Glomerular visceral epithelial cell (primary cell): ENCODE results near the gene PRDM16.

Experiments used
- DNase-seq: peaks from one replicate; pipeline ENCODE4 v3.0.0-alpha.2; 2016; ENCODE audit errors: extremely low spot score

The PRDM16 gene

DNA sequence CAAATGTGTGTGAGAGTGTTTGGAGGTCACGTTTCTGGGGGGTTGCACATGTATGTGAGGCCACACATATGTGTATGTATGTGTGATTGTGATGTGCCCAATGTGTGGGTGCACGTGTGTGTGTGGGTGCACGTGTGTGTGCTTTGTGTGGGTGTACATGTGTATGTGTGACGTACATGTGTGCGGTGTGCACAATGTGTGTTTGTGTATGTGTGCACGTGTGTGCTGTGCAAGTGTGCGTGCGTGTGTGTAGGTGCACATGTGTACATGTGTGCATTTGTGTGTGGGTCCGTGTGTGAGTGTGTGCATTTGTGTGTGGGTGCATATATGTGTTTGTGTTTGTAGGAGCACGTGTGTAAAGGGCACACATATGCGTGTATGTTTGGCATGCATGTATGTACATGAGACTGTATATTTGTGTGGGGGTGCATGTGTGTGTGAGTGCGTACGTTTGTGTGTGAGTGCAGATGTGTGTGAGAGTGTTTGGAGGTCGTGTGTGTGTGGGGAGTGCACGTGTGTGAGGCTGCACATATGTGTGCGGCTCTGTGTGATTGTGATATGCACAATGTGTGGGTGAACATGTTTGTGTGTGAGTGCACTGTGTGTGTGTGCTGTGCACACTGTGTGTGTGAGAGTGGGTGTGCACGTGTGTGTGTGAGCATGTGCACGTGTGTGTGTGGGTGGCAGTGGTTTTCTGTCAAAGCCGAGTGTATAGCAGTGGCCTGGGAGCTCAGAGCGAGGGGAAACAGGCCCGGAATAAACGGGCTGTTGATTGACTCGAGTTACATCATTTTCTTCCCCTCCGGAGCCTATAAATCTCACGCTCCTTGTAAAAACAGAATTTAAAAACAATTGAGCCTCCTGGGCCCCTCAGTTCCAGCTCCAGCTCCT lies 252.8 kb downstream of the PRDM16 start:
- DNase-seq, result no peak

DNA sequence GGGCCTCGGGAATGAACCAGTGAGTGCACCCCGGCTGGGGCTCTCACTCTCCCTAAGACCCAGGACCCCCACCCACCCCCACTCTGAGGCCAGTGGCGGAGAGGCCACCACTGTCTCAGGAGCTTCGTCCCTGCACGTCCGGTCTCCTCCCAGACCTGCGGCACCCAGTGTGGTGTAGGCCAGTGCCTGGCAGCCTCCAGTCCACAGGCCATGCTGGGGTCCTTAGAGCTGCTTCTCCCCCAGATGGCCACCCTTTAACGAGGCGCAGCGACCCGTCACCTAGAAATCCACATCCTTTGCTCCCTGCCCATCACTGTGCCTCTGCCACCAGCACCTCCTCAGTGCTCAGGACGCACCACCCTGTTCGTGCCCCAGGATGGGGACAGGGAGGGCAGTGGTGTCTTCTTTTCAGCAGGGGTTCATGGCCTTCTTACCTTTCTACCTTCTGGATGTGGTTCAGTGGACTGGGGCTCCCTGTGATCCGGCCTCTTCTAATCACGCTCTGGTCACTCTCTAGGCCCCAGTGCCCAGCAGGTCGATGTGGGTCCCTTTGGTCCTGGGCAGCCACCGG lies 253.5 kb downstream of the PRDM16 start:
- DNase-seq, result no peak

DNA sequence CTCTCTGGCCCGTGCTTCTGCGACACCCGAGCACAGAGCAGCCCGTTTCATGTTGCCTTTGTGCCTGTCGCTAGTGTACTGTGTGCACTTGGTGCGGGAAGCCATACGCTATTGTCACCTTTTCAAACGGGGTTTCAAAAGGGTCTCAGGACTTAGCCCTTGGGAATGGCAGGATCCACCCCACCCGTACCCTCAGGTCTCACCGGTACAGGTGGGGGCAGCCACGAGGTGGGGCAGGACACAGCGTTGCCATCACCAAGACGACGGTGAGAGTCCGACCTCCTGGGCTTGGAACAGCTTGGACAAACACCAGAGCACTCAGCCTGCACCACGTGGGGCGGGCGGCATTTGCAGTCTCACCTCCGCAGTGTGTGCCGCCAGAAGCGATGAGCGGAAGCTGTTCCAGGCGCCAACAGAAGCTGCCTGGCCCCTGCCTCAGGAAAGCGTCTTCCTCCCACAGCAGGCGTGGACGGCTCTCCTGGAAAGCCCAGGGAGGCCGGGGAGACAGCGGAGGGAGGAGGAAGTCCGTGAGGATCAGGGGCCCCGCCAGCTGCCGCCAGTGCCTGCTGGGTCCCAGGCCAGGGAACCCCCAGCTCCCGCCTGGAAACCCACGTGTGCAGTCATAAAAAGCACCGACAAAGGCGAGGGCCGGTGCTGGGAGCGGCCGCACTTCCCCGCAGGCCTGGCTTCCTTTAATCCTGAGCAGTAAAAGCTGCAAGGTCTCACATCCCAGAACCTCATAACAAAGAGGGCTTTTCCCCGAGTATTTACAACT lies 254.2 kb downstream of the PRDM16 start:
- no peak for DNase-seq

DNA sequence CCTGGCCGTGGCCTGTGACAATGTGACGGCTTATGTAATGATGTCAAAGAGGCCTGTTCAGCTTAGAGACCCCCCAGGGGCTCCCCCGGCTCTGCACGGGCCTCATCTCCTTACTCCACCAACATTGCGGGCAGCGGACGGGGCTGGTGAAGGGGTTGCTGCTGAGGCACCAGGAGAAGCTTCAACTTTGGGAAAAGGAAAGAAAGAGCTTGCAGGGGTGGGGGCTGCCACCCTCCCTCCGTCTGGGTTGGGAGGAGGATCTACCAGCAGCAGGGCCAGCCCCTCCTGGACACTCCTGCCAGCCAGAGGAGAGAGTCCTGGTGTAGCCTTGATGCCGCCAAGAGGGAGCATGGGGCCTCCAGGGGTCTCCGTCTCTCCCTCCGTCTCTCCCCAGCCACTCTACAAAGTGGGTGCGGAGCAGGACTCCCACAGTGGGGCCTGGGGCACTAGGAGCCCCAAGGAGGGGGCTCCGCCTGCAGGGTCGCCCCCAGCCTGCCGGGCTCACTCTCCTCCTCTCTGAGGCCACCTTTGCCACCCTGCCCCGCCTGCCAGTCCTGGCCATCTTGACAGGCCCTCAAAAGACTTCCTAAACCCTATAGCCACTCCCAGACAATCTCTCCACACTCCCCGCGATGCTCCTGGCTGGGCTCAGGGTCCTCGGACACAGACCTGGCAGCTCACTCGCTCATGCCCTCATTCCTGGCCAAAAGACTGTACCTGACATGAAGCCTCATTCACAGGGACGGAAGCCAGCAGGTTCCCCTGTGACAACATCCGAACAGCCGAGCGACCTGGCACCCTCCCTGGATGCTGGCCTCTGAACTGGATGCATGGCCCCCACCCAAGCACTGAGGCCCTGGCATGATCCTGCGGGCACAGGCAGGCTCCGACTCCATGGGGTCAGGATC lies 255.0 kb downstream of the PRDM16 start:
- no peak for DNase-seq

DNA sequence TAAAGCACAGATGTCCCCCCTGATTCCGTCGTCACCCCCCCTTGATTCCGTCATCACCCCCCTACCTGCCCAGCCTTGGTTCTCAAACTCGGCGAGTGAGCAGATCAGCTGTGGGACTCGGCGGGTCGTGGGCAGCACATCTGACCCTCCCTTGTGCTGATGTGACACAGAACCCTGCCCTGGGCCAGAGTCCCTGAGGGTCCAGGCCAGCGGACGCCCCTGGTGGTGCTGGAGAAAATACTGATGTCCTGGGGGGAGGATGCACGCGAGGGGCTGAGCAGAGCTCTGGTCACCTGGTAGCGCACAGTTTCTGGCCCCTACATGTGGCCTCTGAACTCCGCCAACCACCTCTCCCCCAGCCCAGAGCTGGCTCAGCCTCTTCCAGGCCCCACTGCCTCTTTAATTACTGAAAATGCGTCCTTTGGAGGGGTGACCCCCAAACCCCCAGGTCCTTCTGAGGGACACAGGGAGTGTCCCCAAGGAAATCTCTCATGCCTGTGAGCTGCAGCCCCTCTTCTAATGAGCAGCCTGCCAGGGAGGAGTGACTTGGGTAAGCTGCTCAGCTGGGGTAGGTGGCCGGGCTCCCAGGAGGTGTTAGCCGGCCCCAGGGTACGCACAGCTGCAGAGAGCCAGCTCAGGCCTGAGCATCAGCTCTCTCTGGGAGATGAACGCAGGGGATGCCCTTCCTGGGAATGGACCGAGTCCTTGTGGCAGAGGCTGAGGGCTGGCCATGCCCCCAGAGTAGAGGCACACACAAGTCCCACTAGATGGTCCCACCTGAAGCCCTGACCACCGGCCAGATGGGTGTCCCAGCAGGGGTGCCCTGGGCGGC lies 255.9 kb downstream of the PRDM16 start:
- no peak for DNase-seq

DNA sequence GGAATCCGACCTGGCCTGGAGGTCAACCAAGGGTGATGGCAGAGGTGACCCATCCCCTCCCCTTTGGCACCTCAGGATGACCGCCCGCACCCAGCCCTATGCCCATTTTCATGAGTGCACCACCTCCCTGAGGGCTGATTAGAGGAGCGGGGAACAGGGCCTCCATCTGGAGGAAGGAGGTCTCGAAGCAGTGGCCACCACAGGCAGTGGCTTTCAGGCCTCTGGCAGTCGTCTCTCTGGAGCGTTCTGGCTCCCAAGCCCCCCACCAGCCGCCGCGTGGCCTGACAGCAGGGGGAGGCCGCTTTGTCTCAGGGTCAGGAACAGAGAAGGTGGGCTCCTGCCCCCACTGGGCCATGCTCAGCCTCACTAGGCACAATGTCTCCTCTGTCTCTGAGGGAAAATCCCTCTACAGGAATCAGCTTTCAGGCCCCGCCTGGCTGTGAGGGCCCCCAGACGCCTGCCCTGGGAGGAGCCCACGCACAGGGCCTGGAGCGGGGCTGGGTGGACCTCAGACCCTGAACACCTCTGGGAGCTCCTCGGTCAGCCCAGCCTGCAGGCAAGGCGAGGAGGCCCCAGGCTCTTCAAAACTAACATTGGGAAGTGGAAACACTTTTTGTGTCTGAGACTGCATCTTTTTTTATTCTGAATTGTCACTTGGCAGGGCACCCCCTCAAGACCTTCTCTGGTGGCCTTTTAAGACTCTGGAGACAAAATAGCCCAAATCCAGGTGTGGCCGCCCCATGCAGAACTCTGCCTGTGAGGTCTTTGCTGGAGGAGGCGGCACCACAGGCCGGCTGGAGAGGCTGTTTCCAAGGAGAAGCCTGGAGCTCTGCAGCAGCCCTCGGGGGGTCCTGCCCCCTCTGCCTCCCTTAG lies 257.7 kb downstream of the PRDM16 start:
- DNase-seq, result no peak

DNA sequence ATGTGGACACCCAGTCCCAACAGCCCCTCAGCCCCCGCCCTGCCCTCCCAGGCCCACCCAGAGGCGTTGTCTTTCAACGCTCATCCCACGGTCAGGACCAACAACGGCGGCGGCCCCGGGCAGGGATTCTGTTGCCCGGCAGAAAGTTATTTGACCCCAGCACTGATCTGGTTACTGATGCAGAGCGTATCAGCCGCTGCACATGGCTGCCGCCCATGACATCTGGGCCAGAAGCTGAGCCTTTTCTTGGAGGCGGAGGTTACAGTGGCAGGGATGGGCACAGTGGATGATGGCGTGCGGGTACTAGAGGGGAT lies 258.3 kb downstream of the PRDM16 start:
- no peak for DNase-seq

DNA sequence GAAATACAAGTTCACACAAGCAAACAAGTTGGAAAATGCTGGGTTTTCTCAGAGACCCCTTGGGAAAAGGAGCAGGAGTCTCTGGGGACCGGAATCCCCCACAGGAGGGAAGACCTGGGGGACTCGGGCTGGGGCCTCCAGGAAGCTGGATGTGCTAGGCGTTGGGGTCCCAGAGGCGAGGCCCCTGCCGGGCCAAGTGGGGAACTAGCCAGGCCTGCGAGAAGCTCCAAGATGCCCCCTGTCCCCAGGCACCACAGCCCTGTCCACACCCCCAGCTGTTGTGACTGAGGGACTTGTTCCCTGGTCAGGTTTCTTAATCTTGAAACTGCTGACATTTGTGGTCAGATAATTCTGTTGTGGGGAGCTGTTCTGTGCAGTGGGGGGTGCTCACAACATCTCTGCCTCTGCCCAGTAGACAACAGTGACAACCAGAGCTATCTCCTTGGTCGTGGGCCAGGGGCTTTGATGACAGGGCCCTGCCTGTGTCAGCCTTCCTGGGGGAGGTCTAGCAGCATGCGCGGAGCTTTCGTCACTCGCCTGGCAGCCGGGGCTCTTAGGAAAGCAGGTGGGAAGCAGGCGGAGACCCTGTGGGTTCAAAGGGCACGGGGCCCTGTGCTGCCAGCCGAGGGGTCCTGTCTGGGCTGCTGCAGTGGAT lies 259.1 kb downstream of the PRDM16 start:
- no peak for DNase-seq

DNA sequence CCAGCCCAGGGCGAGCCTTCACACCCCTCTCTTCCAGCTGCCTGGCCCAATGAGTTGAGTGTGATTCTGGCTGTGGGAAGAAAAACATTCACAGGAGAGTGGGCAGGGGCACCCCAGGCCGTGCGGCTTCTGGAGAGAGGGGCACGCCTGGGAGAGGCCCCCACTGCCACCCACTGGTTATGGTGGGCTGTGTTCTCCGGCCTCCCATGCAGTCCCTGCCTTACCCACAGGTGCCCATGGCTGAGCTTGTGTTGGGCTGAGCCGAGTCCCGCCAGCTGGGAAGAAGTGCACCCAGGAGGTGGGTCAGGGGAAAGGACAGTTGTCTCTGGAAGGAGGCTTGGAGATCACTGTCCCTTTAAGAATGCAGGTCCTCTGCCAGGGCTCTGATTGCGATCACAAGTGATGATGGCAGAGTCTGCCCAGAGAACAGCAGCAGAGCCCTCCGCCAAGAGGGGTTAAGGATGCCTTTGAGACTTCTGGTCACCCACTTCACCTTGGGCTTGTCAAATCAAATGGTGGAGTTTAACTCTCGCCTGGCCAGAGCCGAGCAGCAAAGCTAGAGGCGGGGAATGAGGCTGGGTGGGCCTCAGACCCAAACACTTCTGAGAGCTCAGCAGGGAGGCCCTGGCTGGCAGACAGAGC lies 260.8 kb downstream of the PRDM16 start:
- no peak for DNase-seq

DNA sequence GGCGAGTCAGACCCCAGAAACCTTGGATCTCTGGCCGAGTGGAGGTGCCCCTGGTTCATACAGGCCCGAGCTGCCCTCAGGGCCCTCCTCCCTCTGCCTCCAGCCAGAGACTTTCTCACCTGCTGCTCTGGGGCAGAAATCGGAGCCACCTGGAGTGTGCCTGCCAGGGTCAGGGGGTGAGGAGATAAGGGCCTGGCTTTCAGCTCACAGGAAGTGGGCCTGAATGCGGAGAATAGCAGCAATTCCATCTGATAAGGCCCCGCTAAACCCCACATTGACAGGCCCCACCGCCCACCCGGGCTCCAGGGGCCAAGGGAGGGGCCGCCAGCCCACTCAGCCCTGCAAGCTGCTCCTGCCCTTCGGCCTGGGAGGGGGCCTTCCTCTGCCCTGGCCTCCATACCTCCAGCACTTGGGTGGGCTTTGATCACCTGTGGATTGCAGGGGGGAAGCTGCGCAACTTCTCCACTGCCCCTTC lies 261.8 kb downstream of the PRDM16 start:
- no peak for DNase-seq

DNA sequence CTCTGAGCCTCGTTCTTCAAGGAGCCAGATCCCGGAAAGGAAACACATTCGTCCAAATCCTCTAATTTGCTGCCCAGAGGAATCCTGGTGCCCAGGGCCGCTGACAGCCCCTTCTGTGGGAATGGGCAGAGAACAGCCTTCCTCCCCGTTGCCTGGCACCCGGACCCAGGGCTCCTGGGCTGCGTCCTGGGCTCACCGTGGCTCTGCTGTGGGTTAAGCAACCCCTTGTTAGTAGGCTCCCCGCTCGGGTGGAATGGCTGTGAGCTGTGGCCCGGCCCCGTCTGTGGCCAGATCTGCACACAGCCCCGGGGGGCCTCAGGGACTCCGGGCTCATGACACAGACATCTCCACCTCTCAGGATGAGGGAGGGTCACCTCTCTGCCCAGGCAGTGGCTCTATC lies 262.6 kb downstream of the PRDM16 start:
- DNase-seq, result no peak

DNA sequence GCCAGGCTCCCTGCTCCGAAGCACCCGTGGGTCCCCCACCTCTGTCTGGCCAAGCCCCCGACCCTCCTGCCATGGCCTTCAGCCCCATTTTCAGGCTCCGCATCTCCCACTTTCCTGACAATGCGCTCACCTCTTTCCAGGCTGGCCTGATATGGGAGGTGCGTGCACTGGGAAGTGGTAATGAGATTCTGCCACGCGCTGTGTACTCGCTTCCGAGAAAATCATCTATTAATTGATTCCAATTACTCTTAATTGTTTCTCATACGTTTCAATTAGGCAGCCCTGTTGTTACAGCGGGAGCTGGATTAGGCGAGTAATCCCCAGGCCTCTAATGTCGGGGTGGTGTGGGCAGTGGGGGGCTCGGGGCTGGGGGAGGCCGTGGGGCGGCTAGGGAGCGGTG lies 263.0 kb downstream of the PRDM16 start:
- no peak for DNase-seq

DNA sequence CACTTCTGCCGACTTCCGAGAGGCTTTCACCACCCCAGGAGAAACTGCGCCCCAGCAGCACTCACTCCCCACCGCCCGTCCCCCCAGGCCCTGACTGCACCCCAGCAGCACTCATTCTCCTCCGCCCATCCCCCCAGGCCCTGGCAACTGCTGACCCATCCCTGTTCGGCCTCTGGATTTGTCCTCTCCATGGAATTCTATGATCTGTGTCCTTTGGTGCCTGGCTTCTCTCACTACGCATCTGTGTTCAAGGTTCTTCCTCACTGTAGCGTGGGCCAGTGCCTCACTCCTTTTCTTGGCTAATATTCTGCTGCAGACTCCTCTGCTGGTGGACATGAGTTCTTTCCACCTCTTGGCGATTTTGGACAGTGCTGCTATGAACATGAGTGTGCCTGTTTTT lies 263.7 kb downstream of the PRDM16 start:
- no peak for DNase-seq

DNA sequence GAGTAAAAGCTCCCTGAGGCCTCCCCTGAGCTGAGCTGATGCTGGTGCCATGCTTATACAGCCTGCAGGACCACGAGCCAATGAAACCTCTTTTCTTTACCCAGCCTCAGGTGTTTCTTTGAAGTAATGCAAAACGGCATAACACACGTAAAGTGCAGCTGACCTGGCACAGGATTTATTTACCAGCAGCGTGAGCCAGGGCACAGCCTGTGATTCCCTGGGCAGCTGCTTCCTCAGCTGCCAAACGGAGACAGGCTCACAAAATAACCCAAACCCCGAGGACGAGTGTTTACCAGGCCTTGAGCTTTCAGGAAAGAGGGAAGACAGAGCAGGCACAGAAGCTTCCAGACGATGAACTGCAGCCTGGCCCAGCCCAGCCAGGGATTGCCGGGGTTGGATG lies 264.9 kb downstream of the PRDM16 start:
- DNase-seq, result no peak

DNA sequence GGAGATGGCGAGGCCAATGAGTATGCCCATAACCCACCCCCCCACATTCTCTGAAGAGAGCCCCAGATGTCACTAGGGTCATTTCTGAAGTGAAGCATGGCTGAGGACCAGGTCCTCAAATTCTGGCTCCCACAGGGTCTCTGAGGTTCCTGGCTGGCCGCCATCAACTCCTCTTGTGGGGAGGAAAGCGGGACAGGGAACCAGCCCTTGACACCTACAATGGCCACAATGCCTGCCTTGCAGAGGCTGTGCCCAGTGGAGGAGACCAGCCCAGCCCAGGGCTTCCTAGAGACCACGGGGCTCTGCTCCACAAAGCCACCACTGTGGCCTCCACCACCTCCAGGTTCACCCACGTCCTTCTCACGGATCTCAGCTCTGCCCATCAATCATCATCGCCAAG lies 265.4 kb downstream of the PRDM16 start:
- DNase-seq, result no peak

DNA sequence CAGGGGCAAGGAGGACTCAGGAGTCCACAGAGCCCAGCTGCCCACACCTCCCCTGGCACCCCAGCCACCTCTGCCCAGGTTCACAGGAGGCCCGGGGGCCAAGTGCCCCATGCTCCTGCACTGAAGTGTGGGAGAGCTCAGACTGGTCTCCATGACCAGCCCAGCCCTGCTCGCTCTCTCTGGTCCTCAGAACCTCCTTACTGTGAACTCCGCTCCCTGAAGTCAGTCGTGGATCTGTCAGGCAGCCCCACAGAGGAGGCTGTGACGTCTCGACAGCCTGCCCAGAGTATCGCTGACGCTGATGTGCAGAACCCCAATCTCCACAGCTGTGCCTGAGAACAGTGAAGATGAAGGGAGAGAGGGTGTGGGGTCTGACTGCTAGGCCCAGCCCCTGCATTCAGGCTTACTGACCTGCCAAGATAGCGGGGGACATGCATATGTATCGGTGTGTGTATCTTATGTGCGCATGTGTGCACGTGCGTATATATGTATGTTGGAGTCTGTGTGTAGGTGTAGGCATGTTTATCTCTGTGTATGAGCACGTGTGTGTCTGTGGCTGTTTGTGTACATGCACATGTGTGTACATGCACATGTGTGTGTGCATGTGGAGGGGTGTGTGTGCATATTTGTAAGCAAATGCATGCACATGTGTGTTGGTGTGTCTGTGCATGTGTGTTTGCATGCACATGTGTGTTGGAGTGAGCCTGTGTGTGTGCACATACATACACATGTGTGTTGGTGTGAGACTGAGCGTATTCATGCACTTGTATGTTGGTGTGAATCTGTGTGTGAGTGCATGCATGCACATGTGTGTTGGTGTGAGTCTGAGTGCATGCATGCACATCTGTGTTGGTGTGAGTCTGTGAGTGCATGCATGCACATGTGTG lies 267.0 kb downstream of the PRDM16 start:
- no peak for DNase-seq
